GM21367 (cell line): ENCODE results near the gene FFAR2.

ENCODE experiments used
- ATAC-seq: cut with Tn5 transposase; IDR thresholded peaks from one replicate; pipeline ENCODE4 v1.9.1; 2021; ENCODE audit not compliant: unreplicated experiment

FFAR2 gene

GRCh38 chr19:35484252-35485036, 36.4 kb downstream of the FFAR2 start:
- ATAC-seq: no peak

- no peak for ATAC-seq
Observed at GRCh38 chr19:35486268-35486708, 38.2 kb downstream of the FFAR2 start.

- no peak for ATAC-seq
Observed at GRCh38 chr19:35487656-35488182, 39.7 kb downstream of the FFAR2 start.

- ATAC-seq: no peak
Observed at GRCh38 chr19:35488677-35489076, 40.6 kb downstream of the FFAR2 start.

GRCh38 chr19:35490364-35490763, 42.3 kb downstream of the FFAR2 start, which contains the start of gene KRTDAP:
Gene KRTDAP, minus strand, starts transcription at chr19:35490464. Its CDS starts 22 bp downstream, at chr19:35490442.
- ATAC-seq: no peak

- no peak for ATAC-seq
Observed at GRCh38 chr19:35491836-35492360, 43.8 kb downstream of the FFAR2 start.

GRCh38 chr19:35493971-35494370, 45.9 kb downstream of the FFAR2 start:
- no peak for ATAC-seq

GRCh38 chr19:35495107-35496064, 47.3 kb downstream of the FFAR2 start:
- ATAC-seq: no peak

- ATAC-seq: no peak
Observed at GRCh38 chr19:35497406-35497805, 49.3 kb downstream of the FFAR2 start.

- ATAC-seq: no peak
Observed at GRCh38 chr19:35498220-35498619, 50.2 kb downstream of the FFAR2 start.

GRCh38 chr19:35498984-35499527, 51.0 kb downstream of the FFAR2 start:
- ATAC-seq: no peak

- no peak for ATAC-seq
Observed at GRCh38 chr19:35500611-35501010, 52.6 kb downstream of the FFAR2 start.
